LNCAP (cell line): ENCODE data around the gene SYDE2.

Experiments
- CTCF ChIP-seq: fragments of 450-650 bp; IDR thresholded peaks from 2 replicates; pipeline ENCODE4 v1.5.1; 2017; ENCODE audit warnings: mild to moderate bottlenecking

Gene SYDE2

DNA sequence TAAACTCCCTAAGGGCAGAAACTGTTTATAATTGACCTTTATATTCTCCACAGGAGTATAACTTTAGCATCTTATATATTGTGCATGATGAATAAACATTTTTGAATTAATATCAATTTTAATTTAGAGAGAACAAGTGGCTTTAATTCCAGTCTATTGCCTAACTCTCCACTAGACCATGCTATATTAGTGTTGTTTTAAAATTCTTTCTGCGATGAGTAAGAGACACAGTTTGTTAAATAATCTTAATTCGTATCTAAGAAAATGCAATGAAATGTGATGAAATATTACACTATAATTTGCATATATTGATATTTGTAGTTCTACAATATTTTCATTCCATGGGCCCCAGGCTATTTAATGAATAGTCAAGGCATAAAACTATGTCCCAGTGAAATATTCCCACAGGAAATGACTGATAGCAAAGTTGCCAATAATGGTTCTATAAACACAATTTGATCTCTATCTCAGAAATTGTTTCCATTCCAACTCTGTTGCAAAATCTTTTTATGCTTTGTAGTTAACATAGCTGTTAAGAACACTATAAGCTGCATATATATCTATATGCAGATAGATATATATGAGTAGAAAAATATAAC, 2.9 kb upstream of the SYDE2 start:
- TF ChIP-seq CTCF = no peak

DNA sequence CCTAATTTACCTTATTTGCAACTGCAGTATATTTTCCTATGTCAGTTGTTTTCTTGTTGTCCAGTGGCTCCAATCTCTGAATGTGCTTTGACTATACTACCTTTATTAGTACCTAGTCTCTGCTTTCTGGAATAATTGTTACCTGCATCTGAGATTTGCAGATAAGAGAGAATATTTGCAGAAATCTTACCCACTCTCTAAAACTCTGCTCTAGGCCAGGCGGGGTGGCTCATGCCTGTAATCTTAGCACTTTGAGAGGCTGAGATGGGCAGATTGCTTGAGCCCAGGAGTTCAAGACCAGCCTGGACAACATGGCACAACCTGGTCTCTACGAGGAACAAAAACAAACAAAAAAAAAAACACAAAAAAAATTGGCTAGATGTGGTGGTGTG, 2.0 kb upstream of the SYDE2 start:
- TF ChIP-seq CTCF = no peak

GRCh38 chr1:85202092-85202863, 1.5 kb upstream of the SYDE2 start:
- no peak for TF ChIP-seq CTCF

GRCh38 chr1:85201340-85202091, 700 bp upstream of the SYDE2 start:
- TF ChIP-seq CTCF = no peak

DNA sequence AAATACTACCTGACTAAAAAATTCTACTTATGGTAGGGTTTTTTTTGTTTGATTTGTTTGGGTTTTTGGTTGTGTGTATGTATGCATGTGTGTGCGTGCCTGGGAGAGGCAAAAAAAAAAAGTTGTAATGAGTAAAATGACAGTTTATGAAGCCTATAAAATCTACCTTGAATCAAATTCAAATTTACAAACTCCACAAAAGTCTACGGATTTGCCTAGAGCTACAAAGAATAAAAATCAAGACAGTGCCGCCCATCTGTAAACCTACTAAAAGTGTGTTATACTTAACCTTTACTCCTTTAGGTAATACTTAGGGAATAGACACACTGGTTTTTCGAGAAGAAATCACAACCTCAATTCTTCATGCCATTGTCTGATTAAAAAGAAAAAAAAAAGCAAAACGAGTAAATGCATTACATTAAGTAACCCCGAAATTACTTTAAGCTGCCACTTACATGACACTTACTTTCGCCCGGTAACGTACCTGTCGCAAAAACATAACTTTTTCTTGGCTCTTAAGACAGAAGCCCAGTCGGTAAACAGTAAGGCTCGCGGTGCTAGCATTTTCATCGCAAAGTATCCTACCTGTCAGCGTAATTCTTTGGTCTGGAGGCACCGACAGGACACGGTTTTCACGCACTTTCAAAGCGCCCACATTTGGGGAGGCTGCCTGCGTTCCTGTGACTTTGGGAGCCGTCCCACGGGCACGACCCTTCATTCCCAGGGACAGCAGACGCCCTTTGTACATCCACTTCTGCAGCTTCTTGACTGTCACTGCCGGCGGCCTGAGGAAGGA, 951 bp downstream of the SYDE2 start:
- TF ChIP-seq CTCF = no peak

DNA sequence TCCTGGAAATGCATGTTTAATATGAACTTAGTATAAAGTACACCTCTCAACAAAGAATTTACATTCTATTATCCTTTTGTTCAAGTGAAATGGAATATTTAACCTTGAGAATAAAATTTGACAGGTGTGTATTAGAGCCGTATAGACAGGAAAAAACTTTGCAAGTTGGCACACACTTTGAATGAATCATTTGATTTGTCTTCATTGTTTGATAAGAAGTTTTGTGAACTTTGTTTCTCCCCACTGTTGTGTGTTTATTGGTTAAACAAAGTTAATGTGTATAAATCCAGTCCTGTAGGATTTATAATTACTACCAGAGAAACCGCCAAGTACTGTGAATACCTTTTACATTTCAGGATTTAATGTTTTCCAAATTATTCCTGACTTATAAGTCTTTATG, 2.0 kb downstream of the SYDE2 start:
- TF ChIP-seq CTCF = no peak

DNA sequence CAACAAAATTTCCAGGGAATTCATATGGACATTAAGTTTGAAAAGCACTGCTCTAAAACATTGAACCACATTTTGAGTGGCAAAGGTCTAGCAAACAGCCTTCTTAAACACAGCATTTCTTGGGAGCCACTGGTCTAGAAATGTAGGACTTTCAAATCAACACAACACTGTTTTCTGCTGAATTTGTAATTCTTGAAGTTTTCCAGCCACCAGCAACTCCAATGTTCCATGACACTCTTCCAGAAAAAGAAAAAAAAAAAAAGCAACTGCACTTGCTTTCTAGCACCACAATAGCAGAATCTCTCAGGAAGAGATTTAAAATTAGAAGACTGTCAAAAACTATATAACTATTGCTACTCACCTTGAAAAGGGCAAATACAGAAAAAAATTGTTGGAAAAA, 4.5 kb downstream of the SYDE2 start:
- TF ChIP-seq CTCF = no peak
